Adrenal gland (tissue), 5 donors: ENCODE data around the gene SIGLECL1.

Experiments
- CTCF ChIP-seq, 6 experiments: fragments of 450-650 bp in 4 of 6; fragments of 200-600 bp in 2 of 6; sonication (generic) in 1 of 6; IDR thresholded peaks; 1 replicate in 5 of 6; 2 replicates in 1 of 6; pipeline versions ENCODE4 v1.5.1 to v1.8.0; 2016 to 2021; ENCODE audit warnings: antibody characterized with exemption in 6 of 6, mild to moderate bottlenecking in 2 of 6, moderate library complexity in 1 of 6
- POLR2A ChIP-seq, 2 donors: fragments of 450-650 bp; IDR thresholded peaks; one replicate each; pipeline ENCODE4 v1.6.1; 2017; ENCODE audit warnings: antibody characterized with exemption in 2 of 2, mild to moderate bottlenecking in 2 of 2, moderate library complexity in 1 of 2
- donor health status: DM: no; HTN: no; CAD: no.

GRCh38 chr19:51219307-51219706, 31.6 kb upstream of the SIGLECL1 start:
- no peak for TF ChIP-seq CTCF (IDR thresholded peaks at IDR 0.05)
- no peak for TF ChIP-seq POLR2A (IDR thresholded peaks at IDR 0.05)
